B cell (primary cell): ENCODE measurements around the gene PYGM. TPM values are rescaled to one million over a fixed set of nuclear protein-coding genes. Genes with fewer than 3 reads are reported as not detected.

ENCODE experiments used
- ATAC-seq: fragments of 200-7000 bp; cut with Tn5 transposase; one replicate; pipeline ENCODE4 v1.10.0; 2021; ENCODE audit warnings: low read depth, mild to moderate bottlenecking, moderate number of reproducible peaks, moderate library complexity
- CTCF ChIA-PET: fragments of 350-600 bp; sonication (Branson Sonifier 250); formaldehyde crosslinking; loops from one replicate; lab custom pipeline; 2021; ENCODE audit warnings: antibody characterized with exemption, inconsistent platforms; lab: Charles Lee
- POLR2A ChIA-PET: fragments of 350-600 bp; sonication (Branson Sonifier 250); formaldehyde crosslinking; loops from one replicate; lab custom pipeline; 2021; ENCODE audit warnings: antibody characterized with exemption; lab: Charles Lee
- DNase-seq: peaks from one replicate; pipeline ENCODE4 v3.0.0; 2013
- H2AFZ ChIP-seq: 2 replicates; pipeline ENCODE4 v1.6.1; 2012; ENCODE audit warnings: mild to moderate bottlenecking, low read depth, low read length; ENCODE audit not compliant: insufficient read depth, poor library complexity, severe bottlenecking
- H3K27ac ChIP-seq, 2 donors: 1 replicate in 1 of 2; 2 replicates in 1 of 2; pipeline ENCODE4 v1.5.1; 2012 to 2013; ENCODE audit warnings: low read length in 2 of 2, mild to moderate bottlenecking in 2 of 2, moderate library complexity in 1 of 2
- H3K27me3 ChIP-seq, 4 experiments: fragments of 200-600 bp in 1 of 4; sonication (generic) in 1 of 4; replicated peaks in 1 of 4; 1 replicate in 2 of 4; 2 replicates in 2 of 4; pipeline versions ENCODE4 v1.6.1 to v1.7.0; 2013 to 2016; ENCODE audit warnings: low read length in 3 of 4, mild to moderate bottlenecking in 2 of 4, mixed read lengths in 1 of 4, moderate library complexity in 1 of 4; ENCODE audit not compliant: insufficient read depth in 4 of 4, control insufficient read depth in 3 of 4; ENCODE audit errors: control extremely low read depth in 1 of 4
- H3K36me3 ChIP-seq, 2 experiments: replicated peaks in 1 of 2; 1 replicate in 1 of 2; 2 replicates in 1 of 2; pipeline versions ENCODE4 v1.6.1 to v1.7.1; 2013; ENCODE audit warnings: low read length in 1 of 2; ENCODE audit not compliant: insufficient read depth in 2 of 2, control insufficient read depth in 1 of 2; ENCODE audit errors: control extremely low read depth in 1 of 2, extremely low read depth in 1 of 2
- H3K4me1 ChIP-seq, 2 donors: fragments of 200-600 bp in 1 of 2; sonication (generic) in 1 of 2; 1 replicate in 1 of 2; 2 replicates in 1 of 2; pipeline versions ENCODE4 v1.5.1 to v1.6.1; 2013 to 2017; ENCODE audit warnings: low read length in 2 of 2; ENCODE audit not compliant: control insufficient read depth in 2 of 2, insufficient read depth in 2 of 2
- H3K4me2 ChIP-seq: replicated peaks from 2 replicates; pipeline ENCODE3; 2012; ENCODE audit warnings: mild to moderate bottlenecking, low read depth, low read length; ENCODE audit not compliant: poor library complexity, severe bottlenecking
- H3K4me3 ChIP-seq, 5 experiments: fragments of 200-600 bp in 1 of 5; sonication (generic) in 1 of 5; 1 replicate in 3 of 5; 2 replicates in 2 of 5; pipeline versions ENCODE4 v1.5.1 to v1.7.0; 2011 to 2016; ENCODE audit warnings: low read length in 4 of 5, mild to moderate bottlenecking in 4 of 5, low read depth in 2 of 5, control low read depth in 1 of 5, moderate library complexity in 1 of 5; ENCODE audit not compliant: insufficient read depth in 1 of 5; ENCODE audit errors: control extremely low read depth in 1 of 5, extremely low read depth in 1 of 5
- H3K79me2 ChIP-seq: fragments of 200-600 bp; sonication (generic); one replicate; pipeline ENCODE4 v1.6.0; 2016; ENCODE audit warnings: low read length; ENCODE audit not compliant: control insufficient read depth, insufficient read depth
- H3K9ac ChIP-seq: fragments of 200-600 bp; sonication (generic); 2 replicates; pipeline ENCODE4 v1.6.1; 2017; ENCODE audit warnings: mild to moderate bottlenecking, low read length, moderate library complexity
- H3K9me3 ChIP-seq, 3 donors: one replicate each; pipeline versions ENCODE4 v1.6.1 to v1.7.1; 2013; ENCODE audit warnings: low read length in 2 of 3; ENCODE audit not compliant: control insufficient read depth in 2 of 3, insufficient read depth in 1 of 3; ENCODE audit errors: control extremely low read depth in 1 of 3
- H4K20me1 ChIP-seq: 2 replicates; pipeline ENCODE4 v1.6.0; 2012; ENCODE audit warnings: mild to moderate bottlenecking, low read length; ENCODE audit not compliant: insufficient read depth, control insufficient read depth, poor library complexity, severe bottlenecking
- H3K27ac Mint-ChIP-seq: one replicate; pipeline ENCODE4 v1.8.0; 2021; ENCODE audit warnings: mixed read lengths
- H3K27me3 Mint-ChIP-seq: one replicate; pipeline ENCODE4 v1.8.0; 2021; ENCODE audit warnings: mixed read lengths
- H3K4me1 Mint-ChIP-seq: one replicate; pipeline ENCODE4 v1.8.0; 2021; ENCODE audit warnings: mixed read lengths
- H3K4me3 Mint-ChIP-seq: one replicate; pipeline ENCODE4 v1.8.0; 2021; ENCODE audit warnings: mixed read lengths
- H3K9me3 Mint-ChIP-seq: one replicate; pipeline ENCODE4 v1.8.0; 2022; ENCODE audit warnings: mixed read lengths; ENCODE audit not compliant: insufficient read depth
- CTCF ChIP-seq: fragments of 200-600 bp; IDR thresholded peaks from one replicate; pipeline ENCODE4 v1.8.0; 2022; ENCODE audit warnings: antibody characterized with exemption, mild to moderate bottlenecking
- EZH2 ChIP-seq: IDR thresholded peaks from 2 replicates; pipeline ENCODE4 v1.6.1; 2012; ENCODE audit warnings: borderline replicate concordance, low read depth, mild to moderate bottlenecking, moderate library complexity, low read length; ENCODE audit not compliant: insufficient read depth, poor library complexity, severe bottlenecking
- WGBS: methylation state at CpG from one replicate; pipeline ENCODE4 v1.1.5; 2013; ENCODE audit warnings: missing lambda C conversion rate; ENCODE audit not compliant: insufficient coverage; 5-methylcytosine and 5-hydroxymethylcytosine counted together
- intact Hi-C: fragments of 100-400 bp; cut with micrococcal nuclease; formaldehyde crosslinking; loops from one replicate; pipeline ENCODE4 v1.10.0; 2022
- polyA plus RNA-seq: library from polyadenylated mRNA; depleted of rRNA; stranded (reverse); fragments of >200 nt; gene quantifications from 2 replicates; pipeline ENCODE4 v1.2.3, GENCODE V29; 2012
- total RNA-seq, 2 donors: library from RNA; stranded (reverse); fragments of 120-200 nt in 1 of 2; gene quantifications; 1 replicate in 1 of 2; 2 replicates in 1 of 2; pipeline versions ENCODE4 v1.2.3 to v1.2.4, GENCODE V29; 2013 to 2022

Gene PYGM
- total and polyA plus RNA-seq, 2 donors (not counting 1 experiment from before 2014, with no cell fraction given) = 9.3 to 9.6 TPM

GRCh38 chr11:64763526-64764039 is 3.8 kb upstream of the PYGM start:
- DNase-seq = no peak
- ATAC-seq = no peak
- peak overlapping the region; percentile 74 for H3K4me3 Mint-ChIP-seq
- ChIA-PET POLR2A (interaction anchor here (0.8 to 8.8 kb wide), 5 partner anchors 9 to 75 kb away, joined by 3 to 175 read pairs (median 17); partner anchors contain the start of genes RASGRP2 and SF1), CTCF (interaction anchor here (0.8 to 12.2 kb wide), 8 partner anchors 8 to 251 kb away, joined by 4 to 280 read pairs (median 9); partner anchors contain the start of genes ARL2, RASGRP2 and SF1)
- WGBS = 80% methylated on average over 5 of the region's 6 CpGs
- no peaks in the 10 kb centered on the region for H3K27me3 Mint-ChIP-seq
- H3K4me3 ChIP-seq = peak overlapping the region in 1 of 5 experiments; percentile 18
- H3K36me3 ChIP-seq = peaks cover 3 to 70% of the 10 kb centered on the region in 2 experiments
- peaks cover 76 to 98% of the 10 kb centered on the region in 2 donors for H3K4me1 ChIP-seq
- peaks cover 42% of the 10 kb centered on the region for H4K20me1 ChIP-seq
- no peak overlapping the region for H2AFZ ChIP-seq
- peak overlapping the region; percentile 60 to 85 for H3K27ac ChIP-seq
- TF ChIP-seq EZH2 (no peak), CTCF (no peak)
- no peaks in the 10 kb centered on the region for H3K9me3 Mint-ChIP-seq
- H3K79me2 ChIP-seq = peaks cover 52% of the 10 kb centered on the region
- intact Hi-C loops = loop anchor here (1.0 to 2.0 kb wide), 3 partner anchors 9 to 20 kb away; no protein-coding TSS in a partner anchor
- peak overlapping the region; percentile 88 for H3K27ac Mint-ChIP-seq
- no peaks in the 10 kb centered on the region for H3K27me3 ChIP-seq
- H3K4me2 ChIP-seq = peak overlapping the region; percentile 66
- H3K9me3 ChIP-seq = no peaks in the 10 kb centered on the region
- no peak overlapping the region for H3K9ac ChIP-seq
- H3K4me1 Mint-ChIP-seq = peaks cover 88% of the 10 kb centered on the region
